G401 (cell line): ENCODE results near the gene SETD3. TPM values are rescaled to one million over a fixed set of nuclear protein-coding genes. Genes with fewer than 3 reads are reported as not detected.

ENCODE experiments used
- DNase-seq: peaks from one replicate; pipeline ENCODE4 v3.0.0-alpha.2; 2015; ENCODE audit warnings: low spot score
- in situ Hi-C: cut with HindIII; loops from 2 replicates; pipeline ENCODE4 v1.10.0; 2016; ENCODE audit warnings: low sequenced_read_pairs, mixed read lengths
- total RNA-seq: library from RNA; depleted of rRNA; stranded (reverse); fragments of >200 nt; shearing (Covaris generic); gene quantifications from 2 replicates; pipeline ENCODE4 v1.2.3, GENCODE V29; 2014; rRNA removed

Gene SETD3
- 43.7 and 54.9 TPM in 2 replicates for total RNA-seq

- DNase-seq, result peak; percentile 31
- in situ Hi-C loops, result no loop called here
Measured at GRCh38 chr14:99479906-99480869, at the start of gene SETD3. Gene SETD3 (minus strand): TSS chr14:99480859. CDS start chr14:99465805, 15,054 bp downstream.

- DNase-seq, result peak; percentile 69
- in situ Hi-C loops, result no loop called here
Measured at GRCh38 chr14:99529899-99530298, 49.2 kb upstream of the SETD3 start.

GRCh38 chr14:99527427-99528076 is 46.9 kb upstream of the SETD3 start:
- DNase-seq, result no peak
- in situ Hi-C loops, result no loop called here

GRCh38 chr14:99527026-99527425 is 46.4 kb upstream of the SETD3 start:
- in situ Hi-C loops, result no loop called here
- no peak for DNase-seq

GRCh38 chr14:99525699-99526080 is 45.0 kb upstream of the SETD3 start:
- in situ Hi-C loops, result no loop called here
- no peak for DNase-seq

- in situ Hi-C loops, result no loop called here
- peak; percentile 74 for DNase-seq
Measured at GRCh38 chr14:99524804-99525698, 44.4 kb upstream of the SETD3 start.

GRCh38 chr14:99524091-99524661 is 43.5 kb upstream of the SETD3 start:
- DNase-seq, result no peak

GRCh38 chr14:99523704-99524055 is 43.0 kb upstream of the SETD3 start:
- DNase-seq, result no peak
- in situ Hi-C loops, result no loop called here

More at GRCh38 chr14:99524091-99524661, 43.5 kb upstream of the SETD3 start:
- in situ Hi-C loops, result no loop called here

GRCh38 chr14:99522934-99523703 is 42.5 kb upstream of the SETD3 start:
- no peak for DNase-seq
- in situ Hi-C loops, result no loop called here

GRCh38 chr14:99522457-99522891 is 41.8 kb upstream of the SETD3 start:
- in situ Hi-C loops, result no loop called here
- DNase-seq, result peak; percentile 11

- DNase-seq, result no peak
- in situ Hi-C loops, result no loop called here
Measured at GRCh38 chr14:99522025-99522401, 41.4 kb upstream of the SETD3 start.

- no peak for DNase-seq
- in situ Hi-C loops, result no loop called here
Measured at GRCh38 chr14:99521176-99522024, 40.7 kb upstream of the SETD3 start.

GRCh38 chr14:99520571-99521081 is 40.0 kb upstream of the SETD3 start:
- in situ Hi-C loops, result no loop called here
- DNase-seq, result no peak

GRCh38 chr14:99519931-99520421 is 39.3 kb upstream of the SETD3 start:
- no peak for DNase-seq
- in situ Hi-C loops, result no loop called here

GRCh38 chr14:99519347-99519881 is 38.8 kb upstream of the SETD3 start:
- in situ Hi-C loops, result no loop called here
- DNase-seq, result peak; percentile 50

GRCh38 chr14:99518441-99519346 is 38.0 kb upstream of the SETD3 start:
- DNase-seq, result peak; percentile 67
- in situ Hi-C loops, result no loop called here
